Keratinocyte (primary cell): ENCODE measurements around the gene ZNF32. TPM values are rescaled to one million over a fixed set of nuclear protein-coding genes. Genes with fewer than 3 reads are reported as not detected.

Experiments used
- DNase-seq: peaks from one replicate; pipeline ENCODE4 v3.0.0-alpha.2; 2011; ENCODE audit warnings: low read depth, missing footprints, low spot score
- FAIRE-seq: peaks from 2 replicates; lab custom pipeline; 2011; peaks lifted over from hg19 to GRCh38; lab: Jason Lieb, UNC
- H2AFZ ChIP-seq: 2 replicates; pipeline ENCODE4 v1.6.0; 2012; ENCODE audit warnings: low read length, control low read depth, inconsistent platforms; ENCODE audit not compliant: control insufficient read depth
- H3K27ac ChIP-seq: 2 replicates; pipeline ENCODE4 v1.5.1; 2011; ENCODE audit warnings: low read length; ENCODE audit not compliant: control insufficient read depth, insufficient read depth
- H3K27me3 ChIP-seq: 3 replicates; pipeline ENCODE4 v1.6.0; 2011; ENCODE audit warnings: low read length; ENCODE audit not compliant: control insufficient read depth, insufficient read depth; ENCODE audit errors: extremely low read depth
- H3K36me3 ChIP-seq, 2 experiments: 2 replicates in 1 of 2; 3 replicates in 1 of 2; pipeline ENCODE4 v1.5.1; 2011; ENCODE audit warnings: low read length in 2 of 2, mild to moderate bottlenecking in 1 of 2; ENCODE audit not compliant: control insufficient read depth in 2 of 2, insufficient read depth in 2 of 2; ENCODE audit errors: extremely low read depth in 1 of 2
- H3K4me1 ChIP-seq: 3 replicates; pipeline ENCODE4 v1.5.1; 2011; ENCODE audit warnings: low read length; ENCODE audit not compliant: control insufficient read depth, insufficient read depth; ENCODE audit errors: extremely low read depth
- H3K4me2 ChIP-seq: 3 replicates; pipeline ENCODE4 v1.6.0; 2011; ENCODE audit warnings: low read depth, low read length; ENCODE audit not compliant: control insufficient read depth, insufficient read depth; ENCODE audit errors: extremely low read depth
- H3K4me3 ChIP-seq, 3 experiments: fragments of 200-600 bp in 1 of 3; sonication (generic) in 1 of 3; 2 replicates in 2 of 3; 3 replicates in 1 of 3; pipeline ENCODE4 v1.5.1; 2011 to 2016; ENCODE audit warnings: low read length in 3 of 3, mild to moderate bottlenecking in 3 of 3, control low read depth in 2 of 3, inconsistent platforms in 1 of 3, low read depth in 1 of 3, mixed read lengths in 1 of 3, mixed run types in 1 of 3, moderate library complexity in 1 of 3; ENCODE audit not compliant: control insufficient read depth in 2 of 3, insufficient read depth in 2 of 3; ENCODE audit errors: extremely low read depth in 1 of 3
- H3K79me2 ChIP-seq: 2 replicates; pipeline ENCODE4 v1.6.0; 2012; ENCODE audit warnings: low read length; ENCODE audit not compliant: control insufficient read depth, insufficient read depth
- H3K9ac ChIP-seq: 3 replicates; pipeline ENCODE4 v1.6.0; 2011; ENCODE audit warnings: low read length; ENCODE audit not compliant: control insufficient read depth, insufficient read depth; ENCODE audit errors: extremely low read depth
- H3K9me1 ChIP-seq: 3 replicates; pipeline ENCODE4 v1.6.0; 2011; ENCODE audit warnings: low read length; ENCODE audit not compliant: control insufficient read depth, insufficient read depth; ENCODE audit errors: extremely low read depth
- H3K9me3 ChIP-seq: 2 replicates; pipeline ENCODE4 v1.5.1; 2012; ENCODE audit warnings: low read depth, low read length; ENCODE audit not compliant: control insufficient read depth
- H4K20me1 ChIP-seq: 3 replicates; pipeline ENCODE4 v1.6.0; 2011; ENCODE audit warnings: low read length; ENCODE audit not compliant: control insufficient read depth, insufficient read depth; ENCODE audit errors: extremely low read depth
- EZH2 ChIP-seq: IDR thresholded peaks from one replicate; pipeline ENCODE4 v1.6.1; 2012; ENCODE audit warnings: inconsistent platforms, mild to moderate bottlenecking, low read length, moderate library complexity
- dilution Hi-C: fragments of 300-500 bp; cut with MboI; formaldehyde crosslinking; loops from one replicate; pipeline ENCODE4 v1.7.0; 2020; ENCODE audit warnings: low sequenced_read_pairs; ENCODE audit not compliant: extremely low pct_ligation_motif_present
- polyA minus RNA-seq, 3 experiments: library from RNA; depleted of rRNA, polyadenylated mRNA; stranded (reverse); fragments of >200 nt; gene quantifications; 1 replicate in 1 of 3; 2 replicates in 1 of 3; 3 replicates in 1 of 3; pipeline ENCODE4 v1.2.3, GENCODE V29; 2011
- polyA plus RNA-seq, 5 experiments: library from polyadenylated mRNA; depleted of rRNA in 3 of 5; stranded (reverse) in 3 of 5; stranded (forward) in 1 of 5; unstranded in 1 of 5; fragments of >200 nt; gene quantifications; 1 replicate in 1 of 5; 2 replicates in 3 of 5; 3 replicates in 1 of 5; pipeline versions ENCODE4 v1.2.1 to v1.2.3, GENCODE V29; 2011 to 2012; ENCODE audit warnings: missing spikeins in 2 of 5, low read depth in 1 of 5, low replicate concordance in 1 of 5
- TF ChIP-seq, protein P1 (sequence below), 3 experiments: IDR thresholded peaks in 1 of 3; conservative IDR thresholded peaks in 1 of 3; optimal IDR thresholded peaks in 1 of 3; 2 replicates in 2 of 3; 3 replicates in 1 of 3; pipeline versions ENCODE3 to v1.5.1; 2011; ENCODE audit warnings: low read length in 3 of 3, mild to moderate bottlenecking in 3 of 3, moderate library complexity in 2 of 3, control low read depth in 1 of 3, inconsistent platforms in 1 of 3; ENCODE audit not compliant: insufficient read depth in 2 of 3; ENCODE audit errors: extremely low read depth in 1 of 3

Gene ZNF32, protein sequence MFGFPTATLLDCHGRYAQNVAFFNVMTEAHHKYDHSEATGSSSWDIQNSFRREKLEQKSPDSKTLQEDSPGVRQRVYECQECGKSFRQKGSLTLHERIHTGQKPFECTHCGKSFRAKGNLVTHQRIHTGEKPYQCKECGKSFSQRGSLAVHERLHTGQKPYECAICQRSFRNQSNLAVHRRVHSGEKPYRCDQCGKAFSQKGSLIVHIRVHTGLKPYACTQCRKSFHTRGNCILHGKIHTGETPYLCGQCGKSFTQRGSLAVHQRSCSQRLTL
- 23.5 to 29.7 TPM (median 25.6 TPM) in 3 replicates for polyA plus RNA-seq
- polyA plus RNA-seq (2011; ENCODE audit: low read depth) = 3.0 TPM
- polyA plus RNA-seq (2011; cell fraction: cytosol; rRNA removed) = 22.6 and 37.4 TPM in 2 replicates
- 16.2 and 16.3 TPM in 2 replicates for polyA plus RNA-seq (2011; cell fraction: nucleus; rRNA removed)
- polyA plus RNA-seq (2012; ENCODE audit: low replicate concordance) = 16.4 TPM in 2 replicates
- 1.4 to 13.9 TPM (median 9.2 TPM) in 3 replicates for polyA minus RNA-seq
- 5.4 TPM for polyA minus RNA-seq (2011; cell fraction: cytosol; rRNA and poly(A)+ RNA removed)
- polyA minus RNA-seq (2011; cell fraction: nucleus; rRNA and poly(A)+ RNA removed) = 1.2 and 3.8 TPM in 2 replicates

DNA sequence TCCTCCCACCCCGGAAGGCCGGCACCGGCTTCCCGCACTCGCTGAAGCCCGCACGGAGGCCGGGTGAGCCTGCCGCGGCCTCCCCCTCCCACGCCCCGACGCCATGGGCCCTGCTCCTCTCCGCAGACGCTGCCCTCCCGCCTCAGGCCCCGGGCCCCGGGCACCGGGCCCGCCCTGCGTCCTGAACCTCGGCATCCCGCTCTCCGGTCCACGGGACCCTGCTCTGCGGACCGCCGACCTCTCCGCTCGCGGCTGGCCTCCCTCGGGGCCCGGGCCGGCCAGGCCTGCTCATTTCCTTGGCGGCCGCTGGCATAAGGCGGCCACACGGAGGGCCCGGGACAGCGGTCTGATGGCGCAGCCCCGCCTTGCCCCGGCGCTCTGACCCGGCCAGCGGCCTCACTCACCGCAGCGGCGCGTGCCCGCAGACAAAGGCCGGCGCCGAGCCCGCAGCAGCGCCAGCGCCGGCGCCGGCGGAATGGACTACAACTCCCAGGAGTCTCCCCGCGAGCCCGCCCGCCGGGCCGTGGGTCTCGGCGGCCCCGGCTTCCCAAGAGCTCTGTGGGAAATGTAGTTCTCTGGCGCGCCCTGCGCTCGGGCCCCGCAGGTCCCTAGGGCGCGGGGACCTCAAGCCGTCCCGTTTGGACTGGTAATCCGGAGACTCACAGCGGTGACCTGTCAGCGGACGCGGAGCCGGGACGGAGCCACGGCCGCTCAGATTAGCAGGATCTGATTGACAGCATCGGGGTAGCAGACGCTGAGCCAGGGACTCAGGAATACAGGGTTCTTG is at the start of gene ZNF32:
Gene ZNF32 (minus strand): TSS at position 484 of the 787 bp plus-strand sequence. CDS start 2,748 bp downstream, outside the sequence.
- peak within 1 kb of the TSS; percentile 98 for H2AFZ ChIP-seq
- no peaks in the 10 kb centered on the region for H3K9me1 ChIP-seq
- peaks cover 13% of the 10 kb centered on the region for H3K9me3 ChIP-seq
- H3K27me3 ChIP-seq = no peaks in the 10 kb centered on the region
- FAIRE-seq (no peak), DNase-seq (no peak)
- dilution Hi-C loops = no loop called here
- no peaks in the 10 kb centered on the region for H3K79me2 ChIP-seq
- H3K4me2 ChIP-seq = peak within 1 kb of the TSS; percentile 88
- H3K9ac ChIP-seq = peak within 1 kb of the TSS; percentile 75
- peaks cover 12 to 15% of the 10 kb centered on the region in 2 experiments for H3K36me3 ChIP-seq
- peak within 1 kb of the TSS; percentile 62 to 75 (median 72) for H3K4me3 ChIP-seq
- no peaks in the 10 kb centered on the region for H4K20me1 ChIP-seq
- peak within 1 kb of the TSS; percentile 16 for H3K27ac ChIP-seq
- peaks cover 4% of the 10 kb centered on the region for H3K4me1 ChIP-seq
- TF ChIP-seq, protein P1, sequence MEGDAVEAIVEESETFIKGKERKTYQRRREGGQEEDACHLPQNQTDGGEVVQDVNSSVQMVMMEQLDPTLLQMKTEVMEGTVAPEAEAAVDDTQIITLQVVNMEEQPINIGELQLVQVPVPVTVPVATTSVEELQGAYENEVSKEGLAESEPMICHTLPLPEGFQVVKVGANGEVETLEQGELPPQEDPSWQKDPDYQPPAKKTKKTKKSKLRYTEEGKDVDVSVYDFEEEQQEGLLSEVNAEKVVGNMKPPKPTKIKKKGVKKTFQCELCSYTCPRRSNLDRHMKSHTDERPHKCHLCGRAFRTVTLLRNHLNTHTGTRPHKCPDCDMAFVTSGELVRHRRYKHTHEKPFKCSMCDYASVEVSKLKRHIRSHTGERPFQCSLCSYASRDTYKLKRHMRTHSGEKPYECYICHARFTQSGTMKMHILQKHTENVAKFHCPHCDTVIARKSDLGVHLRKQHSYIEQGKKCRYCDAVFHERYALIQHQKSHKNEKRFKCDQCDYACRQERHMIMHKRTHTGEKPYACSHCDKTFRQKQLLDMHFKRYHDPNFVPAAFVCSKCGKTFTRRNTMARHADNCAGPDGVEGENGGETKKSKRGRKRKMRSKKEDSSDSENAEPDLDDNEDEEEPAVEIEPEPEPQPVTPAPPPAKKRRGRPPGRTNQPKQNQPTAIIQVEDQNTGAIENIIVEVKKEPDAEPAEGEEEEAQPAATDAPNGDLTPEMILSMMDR (optimal IDR thresholded peaks at IDR 0.05 in 1 of 3, IDR thresholded peaks at IDR 0.05 in 1 of 3, conservative IDR thresholded peaks at IDR 0.05 in 1 of 3; ENCODE audit: extremely low read depth in 1 of 3, insufficient read depth in 2 of 3, low read length in 3 of 3) = no peak
- no peak for TF ChIP-seq EZH2

DNA sequence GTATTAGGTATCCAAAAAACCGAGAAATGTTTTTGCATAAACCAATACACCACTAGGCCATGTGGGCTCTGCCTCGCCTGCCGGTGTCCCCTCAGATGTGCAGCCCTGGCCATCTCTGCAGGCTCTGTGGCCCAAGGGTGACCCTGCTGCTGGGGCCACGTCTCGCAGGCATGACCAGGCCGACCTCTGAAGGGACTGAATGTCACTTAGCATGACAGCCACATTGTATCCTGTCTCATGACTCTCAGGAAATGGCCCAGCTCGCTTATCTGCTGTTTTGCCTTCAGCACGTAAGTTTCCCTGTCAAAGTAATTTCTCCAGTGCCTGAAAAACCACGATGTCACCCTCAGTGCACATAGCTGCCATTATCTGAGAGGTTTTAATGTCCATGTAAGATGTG is 49.5 kb upstream of the ZNF32 start:
- peaks cover 2% of the 10 kb centered on the region for H3K9me3 ChIP-seq
- no peaks in the 10 kb centered on the region for H3K27me3 ChIP-seq
- no peak overlapping the region for H3K4me2 ChIP-seq
- FAIRE-seq (no peak), DNase-seq (no peak)
- H3K4me1 ChIP-seq = no peaks in the 10 kb centered on the region
- TF ChIP-seq, protein P1 (optimal IDR thresholded peaks at IDR 0.05 in 1 of 3, IDR thresholded peaks at IDR 0.05 in 1 of 3, conservative IDR thresholded peaks at IDR 0.05 in 1 of 3; ENCODE audit: extremely low read depth in 1 of 3, insufficient read depth in 2 of 3, low read length in 3 of 3) = no peak
- no peak for TF ChIP-seq EZH2
- no peak overlapping the region for H3K27ac ChIP-seq
- no peak overlapping the region for H2AFZ ChIP-seq
- no peaks in the 10 kb centered on the region for H4K20me1 ChIP-seq
- H3K36me3 ChIP-seq = no peaks in the 10 kb centered on the region
- H3K9ac ChIP-seq = no peak overlapping the region
- no peaks in the 10 kb centered on the region for H3K9me1 ChIP-seq
- no peaks in the 10 kb centered on the region for H3K79me2 ChIP-seq
- H3K4me3 ChIP-seq = no peak overlapping the region
- dilution Hi-C loops = no loop called here
